Measurements from ENCODE around the gene CCDC92B.
"Not testable (repeated sequence)": the region's sequence is repeated elsewhere in the genome, so short reads cannot be mapped to it uniquely, and the experiment has no call there.

The CCDC92B gene

DNA sequence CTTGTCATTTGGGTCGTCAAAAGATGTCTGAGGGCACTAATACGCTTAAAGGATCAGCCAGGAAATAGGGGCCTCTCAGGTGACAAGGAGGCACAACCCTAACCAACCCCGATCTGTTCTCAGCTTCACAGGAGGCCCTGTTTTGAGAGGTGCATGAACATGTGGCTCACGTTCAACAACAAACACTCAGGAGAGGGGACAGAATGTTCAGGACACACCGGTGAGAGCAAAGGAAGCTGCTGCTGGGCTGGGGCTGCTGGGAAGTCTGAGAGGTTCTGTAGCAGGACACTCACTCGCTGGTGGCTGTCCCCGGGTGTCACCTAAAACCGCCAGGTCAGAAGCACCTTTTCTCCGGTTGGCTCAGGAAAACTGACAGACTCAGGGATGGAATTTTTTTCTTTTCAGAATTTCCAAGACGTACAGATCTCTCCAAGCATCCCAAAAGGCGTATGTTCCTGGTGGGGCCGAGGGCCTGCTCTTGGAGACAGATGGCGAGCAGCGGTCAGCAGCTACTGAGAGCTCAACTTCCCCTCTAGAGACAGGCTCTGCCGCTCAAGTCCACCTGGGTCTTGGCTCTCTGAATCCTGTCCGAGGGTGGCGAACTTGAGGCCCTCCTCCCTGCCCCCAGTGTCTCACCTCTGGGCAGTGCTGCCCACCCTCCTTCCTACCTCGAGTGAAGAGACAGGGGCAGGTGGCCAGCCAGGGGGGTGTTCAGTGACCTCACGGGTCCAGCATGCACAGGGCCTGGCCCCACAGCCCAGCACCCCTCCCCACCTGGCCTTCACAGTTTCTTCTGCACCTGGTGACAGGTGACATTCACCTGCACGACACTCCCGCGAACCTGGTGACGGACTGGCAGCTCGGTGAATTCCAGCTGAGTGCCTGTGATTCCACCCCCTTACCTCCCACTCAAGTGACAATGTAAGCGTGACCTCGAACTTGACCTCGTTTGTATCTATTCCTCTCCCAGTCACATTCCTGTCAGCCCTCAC lies 60.8 kb downstream of the CCDC92B start:
- DNase-seq: peak; percentile 73

DNA sequence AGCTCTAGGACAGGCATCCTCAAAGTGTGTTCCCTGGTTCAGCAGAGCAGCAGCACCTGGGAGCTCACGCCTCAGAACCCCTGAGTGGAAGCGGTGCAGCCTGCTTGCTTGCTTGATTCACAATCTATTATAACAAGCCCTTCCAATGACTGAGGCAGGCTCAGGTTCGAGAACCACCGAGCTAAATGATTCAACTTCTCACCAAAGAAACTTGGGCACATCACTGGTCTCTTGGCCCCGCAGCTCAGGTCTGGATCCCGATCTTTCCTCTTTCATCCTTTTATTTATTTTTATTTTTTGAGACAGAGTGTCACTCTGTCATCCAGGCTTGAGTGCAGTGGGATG lies 62.4 kb downstream of the CCDC92B start:
- DNase-seq: no peak

DNA sequence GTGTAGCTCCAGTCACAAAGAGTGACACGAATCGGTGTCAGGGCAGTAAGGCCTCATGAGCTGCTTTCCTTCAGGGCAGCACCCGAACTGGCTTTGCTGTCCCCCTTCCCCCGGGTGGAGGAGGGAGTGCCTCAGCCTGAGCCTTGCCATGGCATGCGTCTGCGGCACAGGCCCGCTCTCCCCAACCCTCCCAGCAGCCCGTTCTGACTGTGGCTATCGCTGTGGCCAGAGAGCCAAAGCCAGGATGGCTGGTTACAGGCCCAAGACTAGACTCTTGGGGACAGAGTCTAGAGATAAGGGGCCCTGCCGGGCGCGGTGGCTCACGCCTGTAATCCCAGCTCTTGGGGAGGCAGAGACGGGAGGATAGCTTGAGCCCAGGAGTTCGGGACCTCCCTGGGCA lies 63.8 kb downstream of the CCDC92B start:
- no peak for DNase-seq

DNA sequence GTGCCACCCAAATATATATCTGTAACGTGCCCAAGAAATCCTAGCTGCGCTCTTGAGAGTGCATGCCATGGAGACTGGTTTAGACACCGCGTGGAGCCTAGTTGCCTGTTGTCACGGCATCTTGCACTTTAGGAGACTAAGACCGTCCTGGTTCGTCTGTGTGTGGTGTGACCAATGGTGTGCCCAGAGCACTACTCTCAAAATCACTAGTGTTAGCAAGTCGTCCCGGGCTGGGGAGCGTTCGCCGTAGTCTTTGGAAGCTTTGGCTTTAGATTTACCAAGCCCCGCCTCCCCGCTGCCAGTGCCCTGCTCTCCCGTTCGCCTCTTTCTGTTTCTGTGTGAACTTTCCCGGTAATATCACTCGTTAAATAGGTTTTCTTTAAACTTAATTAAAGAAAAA lies 64.9 kb downstream of the CCDC92B start:
- DNase-seq: no peak

DNA sequence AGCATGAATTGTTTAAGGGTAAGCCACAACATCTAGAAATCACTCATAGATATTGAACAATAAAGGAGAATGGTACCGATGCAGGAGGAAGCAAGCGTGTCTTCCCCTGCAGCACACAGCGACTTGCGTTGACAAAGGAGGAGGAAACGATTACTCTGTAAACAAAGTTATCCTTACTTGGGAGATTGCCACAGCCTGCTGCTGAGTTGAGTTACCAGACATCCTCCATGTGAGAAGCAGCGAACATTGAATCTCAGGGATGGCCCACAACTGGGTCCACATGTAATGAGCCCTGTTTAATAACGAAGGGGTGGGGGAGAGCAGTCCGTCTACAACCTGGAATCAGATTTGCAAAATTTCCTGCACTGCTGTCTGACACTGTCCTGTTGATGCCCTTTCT lies 65.5 kb downstream of the CCDC92B start:
- no peak for DNase-seq

DNA sequence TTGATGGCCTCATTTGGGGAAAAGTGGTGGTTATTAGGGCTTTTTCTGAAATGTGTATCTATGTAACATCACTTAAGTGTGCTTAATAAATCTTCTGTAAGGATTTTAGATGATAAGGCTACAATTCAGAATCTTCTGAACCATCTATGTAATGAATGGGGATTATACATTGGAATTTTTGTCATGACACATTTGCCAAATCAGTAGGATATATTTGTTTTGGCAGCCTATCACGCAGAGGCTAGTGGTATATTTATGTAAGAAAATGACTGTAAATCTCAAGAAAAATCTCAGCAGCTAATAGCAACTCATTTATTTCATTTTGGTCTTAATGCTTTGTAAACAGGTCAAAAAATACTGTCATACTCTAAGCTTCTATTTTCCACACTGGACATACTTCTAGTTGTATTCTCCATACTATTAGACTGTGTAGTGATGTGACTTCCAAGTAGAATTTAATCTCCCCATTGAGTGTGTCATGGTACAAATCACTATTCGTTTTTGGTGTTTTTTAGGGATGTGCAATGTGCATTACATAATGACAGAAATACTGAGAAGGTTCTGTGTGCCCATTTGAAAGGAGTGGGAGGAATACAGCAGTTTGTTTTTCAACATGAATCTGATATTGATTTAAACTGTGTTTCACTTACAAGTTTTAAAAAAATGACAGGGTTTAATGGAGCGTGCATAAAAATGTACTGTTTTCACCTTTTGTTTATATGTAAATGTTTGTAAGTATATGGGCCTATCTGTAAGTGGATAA lies 67.1 kb downstream of the CCDC92B start:
- no peak for DNase-seq

DNA sequence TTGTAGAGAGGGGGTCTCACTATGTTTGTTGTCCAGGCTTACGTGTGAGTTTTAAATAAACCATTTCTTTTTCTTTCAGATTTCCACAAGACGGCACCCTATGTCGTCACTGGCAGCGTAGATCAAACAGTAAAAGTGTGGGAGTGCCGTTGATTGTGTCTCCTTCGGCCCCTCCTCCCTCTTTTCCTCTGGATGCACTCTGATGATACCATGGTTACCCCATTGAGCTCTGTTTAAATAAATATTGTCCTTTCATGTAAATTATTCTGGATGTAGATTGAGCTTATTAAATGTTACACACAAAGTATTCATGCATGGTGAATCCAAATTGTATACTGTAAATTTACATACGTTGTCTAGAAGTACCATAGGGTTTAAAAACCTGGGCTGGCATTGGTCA lies 67.8 kb downstream of the CCDC92B start:
- DNase-seq: no peak

DNA sequence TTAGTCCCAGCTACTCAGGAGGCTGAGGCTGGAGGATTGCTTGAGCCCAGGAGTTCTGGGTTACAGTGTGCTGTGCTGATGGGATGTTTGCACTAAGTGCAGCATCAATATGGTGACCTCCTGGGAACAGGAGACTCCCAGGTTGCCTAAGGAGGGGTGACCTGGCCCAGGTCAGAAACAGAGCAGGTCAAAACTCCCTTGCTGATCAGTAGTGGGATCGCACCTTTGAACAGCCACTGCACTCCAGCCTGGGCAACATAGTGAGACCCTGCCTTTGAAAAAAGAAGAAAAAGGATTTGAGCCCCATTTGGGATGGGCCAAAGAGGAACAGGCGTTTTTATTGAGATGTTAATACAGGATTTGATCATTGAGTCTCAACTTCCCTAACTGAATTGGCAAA lies 68.5 kb downstream of the CCDC92B start:
- no peak for DNase-seq

DNA sequence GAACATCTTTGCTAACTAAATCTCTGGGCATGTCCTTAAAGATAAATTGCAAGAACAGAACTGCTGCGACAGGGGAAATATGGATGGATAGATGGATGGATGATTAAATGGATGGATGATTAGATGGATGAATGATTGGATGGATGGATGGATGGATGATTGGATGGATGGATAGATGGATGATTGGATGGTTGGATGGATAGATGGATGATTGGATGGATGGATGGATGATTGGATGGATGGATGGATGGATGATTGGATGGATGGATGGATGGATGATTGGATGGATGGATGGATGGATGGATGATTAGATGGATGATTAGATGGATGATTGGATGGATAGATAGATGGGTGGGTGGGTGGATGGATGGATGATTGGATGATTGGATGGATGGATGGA lies 70.2 kb downstream of the CCDC92B start:
- DNase-seq: not testable (repeated sequence)

Data from NCI-H2171 treated with DMSO at 0.1 percent for 48 hours (cell line).